Activated CD4-positive, alpha-beta T cell treated with anti-CD3 and anti-CD28 coated beads, Interleukin-2, amount 10 ng/mL, durations not matched to agents 7 days and 5 days (primary cell): ENCODE measurements around the gene NPC2. TPM values are rescaled to one million over a fixed set of nuclear protein-coding genes. Genes with fewer than 3 reads are reported as not detected.

Experiments used
- CTCF ChIA-PET: fragments of 350-600 bp; sonication (Branson Sonifier 250); formaldehyde crosslinking; loops from one replicate; lab custom pipeline; 2021; ENCODE audit warnings: antibody characterized with exemption; lab: Charles Lee
- POLR2A ChIA-PET: fragments of 350-600 bp; sonication (Branson Sonifier 250); formaldehyde crosslinking; loops from one replicate; lab custom pipeline; 2021; ENCODE audit warnings: antibody characterized with exemption; lab: Charles Lee
- DNase-seq: peaks from one replicate; pipeline ENCODE4 v3.0.0-alpha.2; 2020
- H3K27ac Mint-ChIP-seq: one replicate; pipeline ENCODE4 v1.8.0; 2021; ENCODE audit warnings: mild to moderate bottlenecking, moderate library complexity, mixed read lengths
- H3K27me3 Mint-ChIP-seq: one replicate; pipeline ENCODE4 v1.8.0; 2021; ENCODE audit warnings: mixed read lengths
- H3K36me3 Mint-ChIP-seq: one replicate; pipeline ENCODE4 v1.8.0; 2021; ENCODE audit warnings: low read depth, mixed read lengths
- H3K4me1 Mint-ChIP-seq: one replicate; pipeline ENCODE4 v1.8.0; 2021; ENCODE audit warnings: mixed read lengths
- H3K4me3 Mint-ChIP-seq: one replicate; pipeline ENCODE4 v1.8.0; 2021; ENCODE audit warnings: mild to moderate bottlenecking, moderate library complexity, mixed read lengths
- H3K9me3 Mint-ChIP-seq: one replicate; pipeline ENCODE4 v1.8.0; 2021; ENCODE audit warnings: mixed read lengths
- total RNA-seq, 2 experiments: library from RNA; stranded (reverse); gene quantifications; one replicate each; pipeline ENCODE4 v1.2.3, GENCODE V29; 2021

The NPC2 gene
- total RNA-seq, 2 experiments from 2014 or later: 54.1 to 74.1 TPM

DNA sequence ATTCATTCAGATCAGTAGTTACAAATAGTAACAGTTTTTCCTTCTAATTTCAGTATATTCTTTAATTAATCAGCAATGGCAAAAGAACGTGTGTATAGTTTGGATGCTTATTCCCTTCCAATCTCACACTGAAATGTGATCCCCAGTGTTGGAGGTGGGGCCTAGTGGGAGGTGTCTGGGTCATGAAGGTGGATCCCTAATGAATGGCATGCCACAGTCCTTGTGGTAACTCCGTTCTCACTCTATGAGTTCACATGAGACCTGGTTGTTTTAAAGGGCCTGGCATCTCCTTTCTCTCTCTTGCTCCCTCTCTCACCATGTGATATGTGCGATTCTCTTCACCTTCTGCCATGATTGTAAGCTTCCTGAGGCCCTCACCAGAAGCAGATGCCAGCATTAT is 48.2 kb downstream of the NPC2 start:
- CTCF ChIA-PET: no interaction called here
- POLR2A ChIA-PET: no interaction called here
- no peaks in the 10 kb centered on the region for H3K4me1 Mint-ChIP-seq
- no peak overlapping the region for H3K27ac Mint-ChIP-seq
- H3K9me3 Mint-ChIP-seq: no peaks in the 10 kb centered on the region
- H3K27me3 Mint-ChIP-seq: peaks cover 21% of the 10 kb centered on the region
- no peak overlapping the region for H3K4me3 Mint-ChIP-seq
- DNase-seq: no peak
- H3K36me3 Mint-ChIP-seq: no peaks in the 10 kb centered on the region

DNA sequence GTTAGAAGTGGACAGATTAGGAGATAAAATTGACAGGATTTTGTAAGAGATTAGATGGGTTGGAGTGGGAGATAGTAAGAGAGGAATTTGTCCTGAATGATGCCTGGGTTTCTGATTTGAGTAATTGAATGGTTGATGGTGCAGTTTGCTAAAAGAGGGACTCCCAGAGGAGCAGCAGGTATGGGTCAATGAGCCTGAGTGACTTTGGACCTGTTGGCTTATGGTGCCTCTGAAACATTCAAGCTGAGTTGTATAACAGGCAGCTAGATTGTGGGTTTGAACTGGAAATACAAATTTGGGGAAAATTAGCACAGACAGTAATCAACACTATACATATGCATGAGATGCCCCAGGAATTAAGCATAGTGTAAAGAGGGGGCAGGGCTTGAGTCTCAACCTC is 50.3 kb downstream of the NPC2 start:
- Mint-ChIP-seq H3K9me3 (no peaks in the 10 kb centered on the region), H3K27ac (no peak overlapping the region), H3K4me3 (no peak overlapping the region), H3K27me3 (peaks cover 13% of the 10 kb centered on the region), H3K4me1 (no peaks in the 10 kb centered on the region), H3K36me3 (no peaks in the 10 kb centered on the region)
- ChIA-PET POLR2A (no interaction called here), CTCF (no interaction called here)
- no peak for DNase-seq

DNA sequence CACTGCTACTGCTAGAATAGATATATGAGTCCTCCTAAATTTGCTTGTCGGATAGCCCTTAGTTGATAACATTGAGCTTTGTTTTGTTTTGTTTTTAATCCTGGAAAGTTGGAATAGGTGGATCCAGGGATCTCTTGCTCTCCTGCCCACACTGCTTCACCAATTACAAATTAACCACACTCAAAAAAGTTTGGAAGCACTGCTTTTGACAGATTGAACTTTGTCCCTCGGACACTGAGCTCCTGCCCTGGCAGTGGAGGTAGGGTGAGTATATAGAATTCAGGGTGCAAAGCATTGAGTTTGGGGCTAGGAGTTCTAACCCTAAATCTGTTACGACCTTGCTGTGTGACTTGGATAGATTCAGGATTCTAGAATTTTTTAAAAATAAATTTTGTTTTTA is 52.0 kb downstream of the NPC2 start:
- H3K4me3 Mint-ChIP-seq: no peak overlapping the region
- no peaks in the 10 kb centered on the region for H3K9me3 Mint-ChIP-seq
- DNase-seq: no peak
- ChIA-PET CTCF (no interaction called here), POLR2A (no interaction called here)
- peaks cover 13% of the 10 kb centered on the region for H3K27me3 Mint-ChIP-seq
- H3K27ac Mint-ChIP-seq: no peak overlapping the region
- H3K36me3 Mint-ChIP-seq: no peaks in the 10 kb centered on the region
- no peaks in the 10 kb centered on the region for H3K4me1 Mint-ChIP-seq

DNA sequence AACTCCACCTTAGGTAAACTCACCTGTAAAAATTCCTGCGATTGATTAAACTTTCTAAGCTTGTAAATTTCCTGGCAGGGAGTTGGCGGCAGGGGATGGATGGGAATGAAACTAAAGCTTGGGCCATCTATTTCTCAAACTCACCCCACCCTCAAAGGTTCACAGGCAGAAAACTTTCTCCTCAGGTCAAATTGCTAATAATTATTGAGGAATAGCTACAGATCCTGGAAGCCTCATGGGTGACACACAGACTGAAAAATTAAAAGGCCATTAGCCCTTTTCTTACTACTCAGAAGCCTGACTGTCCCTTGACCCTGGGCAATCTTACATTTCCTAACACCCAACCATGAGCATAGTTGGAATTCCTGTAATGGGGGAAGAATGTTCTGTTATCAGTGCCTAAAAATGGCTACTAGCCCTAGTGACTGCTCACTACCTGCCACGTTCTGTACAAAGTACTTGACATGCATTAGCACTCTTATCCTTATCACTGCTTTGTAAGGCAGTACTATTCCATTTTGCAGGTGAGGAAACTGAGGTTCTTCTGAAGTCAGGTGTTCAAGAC is 54.7 kb downstream of the NPC2 start:
- ChIA-PET POLR2A (no interaction called here), CTCF (no interaction called here)
- no peaks in the 10 kb centered on the region for H3K4me1 Mint-ChIP-seq
- no peak overlapping the region for H3K4me3 Mint-ChIP-seq
- H3K9me3 Mint-ChIP-seq: no peaks in the 10 kb centered on the region
- peaks cover 23% of the 10 kb centered on the region for H3K27me3 Mint-ChIP-seq
- no peaks in the 10 kb centered on the region for H3K36me3 Mint-ChIP-seq
- H3K27ac Mint-ChIP-seq: no peak overlapping the region
- DNase-seq: no peak

DNA sequence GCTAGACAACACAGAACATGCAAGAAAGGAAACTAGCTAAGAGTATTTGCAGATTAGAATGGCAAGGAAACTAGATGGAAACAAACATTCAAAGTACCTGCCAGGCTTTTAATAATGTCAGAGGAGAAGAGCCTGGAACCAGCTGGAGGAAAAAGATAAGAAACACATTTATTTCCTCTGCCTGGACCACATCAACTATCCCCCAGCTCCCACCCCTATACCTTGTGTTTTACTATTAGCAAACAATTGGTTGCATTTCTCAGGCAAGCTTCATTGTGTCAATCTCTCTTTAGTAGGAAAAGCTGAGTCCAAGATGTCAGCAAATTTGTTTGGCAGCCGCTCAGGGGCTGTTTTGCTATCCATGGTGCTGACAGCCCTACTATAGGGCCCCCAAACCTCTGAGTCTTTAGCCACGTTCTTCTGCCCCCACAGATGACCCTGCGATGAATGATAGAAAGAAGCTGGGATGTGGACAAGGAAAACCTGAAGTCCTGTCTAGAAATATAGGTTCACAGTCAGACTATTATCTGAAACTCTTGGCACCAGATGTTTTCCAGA is 55.5 kb downstream of the NPC2 start:
- POLR2A ChIA-PET: no interaction called here
- no peaks in the 10 kb centered on the region for H3K4me1 Mint-ChIP-seq
- H3K4me3 Mint-ChIP-seq: no peak overlapping the region
- H3K9me3 Mint-ChIP-seq: no peaks in the 10 kb centered on the region
- DNase-seq: no peak
- CTCF ChIA-PET: interaction anchor here (1.0 kb wide), 1 partner anchor 102 kb away, joined by 3 read pairs; no protein-coding TSS in a partner anchor
- H3K27me3 Mint-ChIP-seq: peaks cover 19% of the 10 kb centered on the region
- no peak overlapping the region for H3K27ac Mint-ChIP-seq
- H3K36me3 Mint-ChIP-seq: no peaks in the 10 kb centered on the region

DNA sequence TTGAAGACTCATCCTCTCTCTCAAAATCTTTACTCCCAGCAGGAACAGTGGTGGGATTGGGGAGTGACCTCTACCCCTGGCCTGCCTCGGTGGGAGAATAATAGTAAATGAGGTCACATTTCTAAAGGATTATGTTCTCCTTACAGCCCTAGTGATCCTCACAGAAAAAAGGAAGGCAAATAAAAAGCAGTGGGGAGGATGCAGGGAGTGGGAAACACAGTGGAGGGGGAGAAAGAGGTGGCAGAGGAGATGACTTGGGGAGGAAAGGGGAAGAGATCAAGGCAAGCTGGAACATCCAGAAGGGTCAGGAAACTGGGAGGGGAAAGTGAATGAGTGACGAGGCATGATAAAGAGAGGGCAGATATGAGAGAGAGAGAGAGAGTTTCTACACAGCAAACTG is 58.8 kb downstream of the NPC2 start:
- no peaks in the 10 kb centered on the region for H3K9me3 Mint-ChIP-seq
- no peak overlapping the region for H3K4me3 Mint-ChIP-seq
- H3K27ac Mint-ChIP-seq: no peak overlapping the region
- peaks cover 32% of the 10 kb centered on the region for H3K27me3 Mint-ChIP-seq
- DNase-seq: no peak
- POLR2A ChIA-PET: no interaction called here
- no peaks in the 10 kb centered on the region for H3K4me1 Mint-ChIP-seq
- H3K36me3 Mint-ChIP-seq: no peaks in the 10 kb centered on the region
- CTCF ChIA-PET: no interaction called here

DNA sequence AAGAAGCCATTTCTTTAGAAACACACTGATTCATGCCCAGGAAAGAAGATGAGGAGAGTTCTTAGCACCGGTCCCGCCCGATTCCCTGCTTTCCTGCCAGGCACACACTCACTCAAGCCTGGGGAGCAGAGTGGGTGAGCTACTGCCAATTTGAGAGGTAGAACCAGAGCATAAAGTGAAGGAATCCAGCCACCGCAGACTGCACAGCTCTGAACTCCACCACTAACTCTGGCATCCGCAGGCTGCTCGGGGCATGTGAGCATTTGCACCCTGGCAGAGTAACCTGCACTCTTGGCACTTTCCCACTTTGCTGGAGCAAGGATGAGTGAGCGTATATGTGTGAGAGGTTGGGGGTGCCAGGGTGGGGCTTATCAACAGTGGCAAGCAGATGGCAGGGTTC is 63.1 kb downstream of the NPC2 start:
- H3K4me3 Mint-ChIP-seq: no peak overlapping the region
- ChIA-PET POLR2A (no interaction called here), CTCF (interaction anchor here (0.9 kb wide), 1 partner anchor 18 kb away, joined by 3 read pairs; no protein-coding TSS in a partner anchor)
- H3K4me1 Mint-ChIP-seq: peaks cover 2% of the 10 kb centered on the region
- DNase-seq: peak; percentile 4
- peaks cover 48% of the 10 kb centered on the region for H3K27me3 Mint-ChIP-seq
- H3K27ac Mint-ChIP-seq: no peak overlapping the region
- H3K36me3 Mint-ChIP-seq: no peaks in the 10 kb centered on the region
- no peaks in the 10 kb centered on the region for H3K9me3 Mint-ChIP-seq

Other genes starting within 250 kb of the NPC2 start
- 10 to 100 TPM; 59.6 to 62.4 TPM for gene ABCD4, start 190.4 kb downstream of the NPC2 start, total RNA-seq
- not detected for gene VRTN, start 144.8 kb downstream of the NPC2 start, total RNA-seq
- not detected for gene SYNDIG1L, start 67.1 kb downstream of the NPC2 start, total RNA-seq
- 10 to 100 TPM; 30.1 to 30.4 TPM for gene ISCA2, start 460 bp upstream of the NPC2 start, total RNA-seq
- gene LTBP2, start 118.9 kb upstream of the NPC2 start, total RNA-seq: under 1 TPM; 0.05 to 0.12 TPM
- gene AREL1, start 219.8 kb upstream of the NPC2 start, total RNA-seq: 10 to 100 TPM; 44.1 to 44.2 TPM
- gene FCF1, start 219.8 kb upstream of the NPC2 start, total RNA-seq: 10 to 100 TPM; 60.1 to 81.9 TPM